Esophagus muscularis mucosa (tissue), 4 donors: ENCODE data around the gene RMND5B. TPM values are rescaled to one million over a fixed set of nuclear protein-coding genes. Genes with fewer than 3 reads are reported as not detected.

Experiments
- DNase-seq: peaks from one replicate; pipeline ENCODE4 v3.0.0-alpha.2; 2017; ENCODE audit errors: extremely low spot score
- H3K27ac ChIP-seq, 4 donors: fragments of 200-600 bp; sonication (generic); replicated peaks in 1 of 4; 1 replicate in 3 of 4; 2 replicates in 1 of 4; pipeline ENCODE4 v1.5.1; 2016 to 2019; ENCODE audit warnings: mild to moderate bottlenecking in 1 of 4
- H3K27me3 ChIP-seq, 4 donors: fragments of 200-600 bp; sonication (generic); one replicate each; pipeline versions ENCODE4 v1.5.1 to v1.6.0; 2016 to 2019
- H3K36me3 ChIP-seq, 4 donors: fragments of 200-600 bp; sonication (generic); one replicate each; pipeline ENCODE4 v1.5.1; 2016 to 2019
- H3K4me1 ChIP-seq, 4 donors: fragments of 200-600 bp; sonication (generic); one replicate each; pipeline ENCODE4 v1.5.1; 2016 to 2019
- H3K4me3 ChIP-seq, 4 donors: fragments of 200-600 bp; sonication (generic); 1 replicate in 2 of 4; 2 replicates in 2 of 4; pipeline ENCODE4 v1.5.1; 2016 to 2019; ENCODE audit warnings: mild to moderate bottlenecking in 4 of 4, moderate library complexity in 1 of 4
- H3K9me3 ChIP-seq, 4 donors: fragments of 200-600 bp; sonication (generic); 1 replicate in 3 of 4; 2 replicates in 1 of 4; pipeline ENCODE4 v1.5.1; 2016 to 2019
- CTCF ChIP-seq, 3 experiments: fragments of 200-600 bp in 2 of 3; fragments of 450-650 bp in 1 of 3; sonication (generic) in 2 of 3; IDR thresholded peaks; one replicate each; pipeline ENCODE4 v1.5.1; 2017 to 2019; ENCODE audit warnings: antibody characterized with exemption in 3 of 3, mild to moderate bottlenecking in 2 of 3, moderate library complexity in 1 of 3
- EP300 ChIP-seq: sonication (generic); formaldehyde crosslinking; IDR thresholded peaks from one replicate; pipeline ENCODE4 v1.6.1; 2017; ENCODE audit warnings: antibody characterized with exemption
- POLR2A ChIP-seq: fragments of 450-650 bp; IDR thresholded peaks from one replicate; pipeline ENCODE4 v1.6.1; 2017; ENCODE audit warnings: antibody characterized with exemption, moderate library complexity, mild to moderate bottlenecking, low read depth
- POLR2AphosphoS5 ChIP-seq, 2 donors: sonication (generic); formaldehyde crosslinking; IDR thresholded peaks; one replicate each; pipeline ENCODE4 v1.6.1; 2017; ENCODE audit warnings: antibody characterized with exemption in 2 of 2
- WGBS: methylation state at CpG from one replicate; pipeline ENCODE4 v1.1.5; 2018; 5-methylcytosine and 5-hydroxymethylcytosine counted together
- intact Hi-C: fragments of 100-400 bp; cut with DNase I; formaldehyde crosslinking; loops from one replicate; pipeline ENCODE4 v1.15.1; 2023
- total RNA-seq, 4 donors: library from RNA; depleted of rRNA; stranded (reverse); fragments of >200 nt; gene quantifications; one replicate each; pipeline versions ENCODE4 v1.1.0 to v1.2.1, GENCODE V29; 2016

RMND5B gene
- total RNA-seq, 4 donors from 2014 or later: 43.2 to 53.9 (median 45.4) TPM

DNA sequence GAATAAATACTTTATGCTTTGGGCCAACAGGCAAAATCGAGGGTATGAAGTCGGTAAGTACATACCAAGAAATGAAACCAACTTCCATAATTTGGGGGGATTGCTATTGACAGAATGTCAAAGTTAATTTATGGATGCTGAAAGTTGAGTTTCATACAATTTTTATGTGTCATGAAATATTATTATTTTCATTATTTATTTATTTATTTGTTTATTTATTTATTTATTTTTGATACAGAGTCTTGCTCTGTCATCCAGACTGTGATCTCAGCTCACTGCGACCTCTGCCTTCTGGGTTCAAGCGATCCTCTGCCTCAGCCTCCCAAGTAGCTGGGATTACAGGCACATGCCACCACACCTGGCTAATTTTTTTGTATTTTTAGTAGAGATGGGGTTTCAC lies 60.8 kb downstream of the RMND5B start:
- no peaks in the 10 kb centered on the region for H3K9me3 ChIP-seq
- intact Hi-C loops: no loop called here
- H3K27me3 ChIP-seq: peaks cover 0 to 29% (median 0%) of the 10 kb centered on the region in 4 donors
- no peaks in the 10 kb centered on the region for H3K36me3 ChIP-seq
- no peak overlapping the region for H3K27ac ChIP-seq
- H3K4me1 ChIP-seq: no peaks in the 10 kb centered on the region
- no peak for DNase-seq
- no peak overlapping the region for H3K4me3 ChIP-seq
- TF ChIP-seq EP300 (no peak), POLR2A (no peak), POLR2AphosphoS5 (IDR thresholded peaks at IDR 0.05) (no peak), CTCF (IDR thresholded peaks at IDR 0.05) (no peak)
- 83% methylated on average over 4 of the region's 4 CpGs for WGBS

DNA sequence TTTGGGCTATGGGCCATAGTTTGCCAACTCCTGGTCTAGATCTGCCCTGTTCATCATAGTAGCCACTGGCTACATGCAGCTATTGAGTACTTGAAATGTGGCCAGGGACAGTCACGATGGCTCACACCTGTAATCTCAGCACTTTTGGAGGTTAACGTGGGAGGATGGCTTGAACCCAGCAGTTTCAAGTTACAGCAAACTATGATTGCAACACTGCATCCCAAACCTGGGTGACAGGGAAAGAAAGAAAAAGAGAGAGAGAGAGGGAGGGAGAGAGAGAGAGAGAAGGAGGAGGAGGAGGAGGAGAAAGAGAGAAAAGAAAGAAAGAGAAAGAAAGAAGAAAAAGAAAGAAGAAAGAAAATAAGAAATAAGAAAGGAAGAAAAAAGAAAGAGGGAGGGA lies 61.4 kb downstream of the RMND5B start:
- no peak for TF ChIP-seq CTCF (IDR thresholded peaks at IDR 0.05)
- no peaks in the 10 kb centered on the region for H3K9me3 ChIP-seq
- H3K36me3 ChIP-seq: no peaks in the 10 kb centered on the region
- intact Hi-C loops: no loop called here
- WGBS: 59% methylated on average over 2 of the region's 2 CpGs
- no peaks in the 10 kb centered on the region for H3K4me1 ChIP-seq
- H3K27me3 ChIP-seq: peaks cover 0 to 29% (median 0%) of the 10 kb centered on the region in 4 donors
- no peak for DNase-seq
- no peak overlapping the region for H3K27ac ChIP-seq
- no peak overlapping the region for H3K4me3 ChIP-seq

GRCh38 chr5:178192787-178193186 lies 62.0 kb downstream of the RMND5B start:
- intact Hi-C loops: no loop called here
- DNase-seq: no peak
- Histone ChIP-seq H3K4me3 (no peak overlapping the region), H3K36me3 (no peaks in the 10 kb centered on the region), H3K27me3 (peaks cover 0 to 29% (median 0%) of the 10 kb centered on the region in 4 donors), H3K9me3 (no peaks in the 10 kb centered on the region), H3K4me1 (no peaks in the 10 kb centered on the region), H3K27ac (no peak overlapping the region)
- 92% methylated on average over 7 of the region's 7 CpGs for WGBS
- TF ChIP-seq POLR2AphosphoS5 (IDR thresholded peaks at IDR 0.05) (no peak), POLR2A (no peak), CTCF (IDR thresholded peaks at IDR 0.05) (no peak), EP300 (no peak)

GRCh38 chr5:178193251-178193809 lies 62.5 kb downstream of the RMND5B start:
- 70% methylated on average over 8 of the region's 8 CpGs for WGBS
- Histone ChIP-seq H3K4me1 (no peaks in the 10 kb centered on the region), H3K4me3 (no peak overlapping the region), H3K36me3 (no peaks in the 10 kb centered on the region), H3K27ac (no peak overlapping the region), H3K9me3 (no peaks in the 10 kb centered on the region), H3K27me3 (peaks cover 0 to 26% (median 0%) of the 10 kb centered on the region in 4 donors)
- DNase-seq: no peak
- intact Hi-C loops: no loop called here
- TF ChIP-seq POLR2A (no peak), POLR2AphosphoS5 (IDR thresholded peaks at IDR 0.05) (no peak), EP300 (no peak), CTCF (IDR thresholded peaks at IDR 0.05) (no peak)

DNA sequence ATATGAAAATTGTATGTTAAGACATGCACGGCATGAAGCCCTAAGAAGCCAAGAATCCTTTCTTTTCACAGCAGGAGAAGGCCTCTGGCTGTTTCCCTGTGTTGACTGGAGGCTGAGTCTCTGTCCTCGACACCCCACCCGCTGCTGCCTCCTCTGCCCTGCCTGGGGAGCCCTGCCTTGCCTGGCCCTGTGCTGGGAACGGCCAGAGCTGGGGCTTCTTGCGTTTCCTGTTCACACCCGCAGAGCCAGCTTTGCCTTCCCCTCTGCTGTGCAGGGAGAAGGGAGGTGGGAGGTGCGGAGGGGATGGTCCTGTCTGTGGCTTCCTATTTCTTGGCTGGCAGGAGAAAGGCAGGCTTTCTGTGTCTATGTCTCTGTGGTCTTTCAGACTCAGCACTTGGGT lies 63.2 kb downstream of the RMND5B start:
- WGBS: 39% methylated on average over 6 of the region's 7 CpGs
- Histone ChIP-seq H3K36me3 (no peaks in the 10 kb centered on the region), H3K4me3 (no peak overlapping the region), H3K27ac (no peak overlapping the region), H3K4me1 (no peaks in the 10 kb centered on the region), H3K27me3 (peaks cover 0 to 20% (median 0%) of the 10 kb centered on the region in 4 donors), H3K9me3 (no peaks in the 10 kb centered on the region)
- TF ChIP-seq POLR2A (no peak), EP300 (no peak), CTCF (IDR thresholded peaks at IDR 0.05) (no peak), POLR2AphosphoS5 (IDR thresholded peaks at IDR 0.05) (no peak)
- intact Hi-C loops: no loop called here
- DNase-seq: no peak
